NCI-H524 (cell line): Measurements from ENCODE around the gene PLCB4.
A peak's percentile ranks its signal among the peaks of the same experiment; 100 is the strongest.

Experiments used
- DNase-seq, 2 experiments: peaks; one replicate each; lab custom pipeline; 2025; lab: John Stamatoyannopoulos, UW

The PLCB4 gene

GRCh38 chr20:9179193-9179802, 110.4 kb downstream of the PLCB4 start:
- DNase-seq: peak in 1 of 2 experiments; percentile 25

DNA sequence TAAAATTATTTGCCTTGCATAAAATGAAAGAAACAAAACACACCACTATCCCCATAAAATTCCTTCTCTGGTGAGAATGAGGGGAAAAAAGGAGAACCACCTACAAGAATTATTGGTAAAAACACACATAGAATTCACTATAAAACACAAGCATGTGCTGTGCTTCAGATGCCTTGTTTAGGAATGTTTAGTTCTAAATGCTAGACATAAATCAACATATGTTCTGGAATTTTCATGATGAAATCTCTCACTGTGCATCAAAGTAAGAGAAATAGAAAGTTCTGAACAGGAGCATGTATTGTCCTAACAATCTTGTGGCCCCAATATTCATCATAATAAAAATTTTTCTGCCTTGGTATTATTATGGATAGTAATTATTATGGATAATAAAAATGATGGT, 111.0 kb downstream of the PLCB4 start:
- DNase-seq: no peak

GRCh38 chr20:9180481-9181257, 111.8 kb downstream of the PLCB4 start:
- peak; percentile 85 to 93 for DNase-seq

DNA sequence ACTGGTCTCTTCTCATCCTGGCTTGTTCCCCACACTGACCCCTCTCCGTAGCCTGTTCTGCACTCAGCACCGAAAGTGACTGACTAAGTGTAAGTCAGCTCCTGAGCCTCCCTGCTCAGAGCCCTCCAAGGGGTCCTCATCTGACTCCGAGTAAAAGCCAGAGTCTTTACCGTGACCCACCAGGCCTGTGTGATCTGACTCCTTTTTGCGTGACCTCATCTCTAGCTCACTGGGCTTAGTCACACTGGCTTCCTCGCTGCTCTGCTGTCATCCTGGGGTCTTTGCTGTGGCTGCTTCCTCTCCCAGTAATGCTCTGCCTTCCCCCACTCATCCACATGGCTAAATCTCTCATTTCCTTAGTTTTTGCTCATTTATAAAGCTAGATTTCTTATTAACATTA, 116.6 kb downstream of the PLCB4 start:
- no peak for DNase-seq

DNA sequence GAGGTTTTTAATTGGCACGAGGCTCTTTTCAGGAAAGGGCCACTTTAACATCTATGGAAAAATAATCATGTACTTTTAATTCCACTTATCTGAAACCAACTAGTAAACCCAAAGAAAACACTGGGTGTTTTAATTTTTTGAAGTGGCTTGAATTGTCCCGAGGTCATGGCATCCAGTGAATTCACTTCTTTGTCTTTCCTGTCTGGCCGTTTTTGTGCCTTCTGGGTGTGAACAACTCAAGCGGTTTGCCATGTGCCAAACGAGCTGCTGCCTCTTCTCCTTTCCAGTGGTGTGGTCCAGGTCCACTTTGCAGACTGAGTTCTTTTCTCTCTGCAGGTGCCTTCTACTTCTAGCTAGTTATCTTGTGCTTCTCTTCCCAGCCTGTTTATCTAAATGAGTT, 117.5 kb downstream of the PLCB4 start:
- DNase-seq: no peak

DNA sequence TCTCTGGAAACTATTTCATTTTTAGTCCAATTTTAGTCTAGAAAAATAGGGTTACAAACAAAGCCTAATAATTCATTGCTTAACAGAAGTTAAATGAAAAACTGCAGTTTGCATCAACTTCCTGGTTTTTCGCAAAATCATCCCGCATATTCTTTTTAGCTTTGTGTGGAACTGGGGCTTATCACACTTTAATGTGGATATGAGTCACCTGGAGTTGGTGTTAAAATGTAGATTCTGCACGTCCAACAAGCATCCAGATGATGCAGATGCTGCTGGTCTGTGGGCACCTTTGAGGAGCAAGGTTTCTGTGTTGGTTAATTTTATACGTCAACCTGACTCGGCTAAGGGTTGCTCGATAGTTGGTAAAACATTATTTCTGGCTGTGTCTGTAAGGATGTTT, 126.1 kb downstream of the PLCB4 start:
- no peak for DNase-seq

DNA sequence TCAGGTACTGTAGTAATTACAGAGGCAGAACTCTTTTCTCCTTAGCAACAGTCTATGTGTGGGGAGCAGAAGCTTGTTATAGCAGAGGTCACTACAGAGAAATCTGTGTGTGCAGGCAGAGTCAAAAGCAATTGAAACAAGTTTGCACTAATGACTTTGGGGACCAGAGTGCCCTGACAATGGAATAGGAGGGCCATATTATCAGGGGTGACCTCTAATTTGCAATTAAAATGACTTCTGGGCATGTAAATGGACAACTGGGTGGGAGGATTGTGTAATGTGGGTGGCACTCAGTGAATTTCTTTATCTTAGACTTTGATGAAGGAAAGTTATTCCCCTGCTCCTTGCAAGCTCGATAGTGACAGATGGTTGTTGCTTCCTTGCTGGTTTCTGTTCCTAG, 127.2 kb downstream of the PLCB4 start:
- DNase-seq: peak in 1 of 2 experiments; percentile 31

DNA sequence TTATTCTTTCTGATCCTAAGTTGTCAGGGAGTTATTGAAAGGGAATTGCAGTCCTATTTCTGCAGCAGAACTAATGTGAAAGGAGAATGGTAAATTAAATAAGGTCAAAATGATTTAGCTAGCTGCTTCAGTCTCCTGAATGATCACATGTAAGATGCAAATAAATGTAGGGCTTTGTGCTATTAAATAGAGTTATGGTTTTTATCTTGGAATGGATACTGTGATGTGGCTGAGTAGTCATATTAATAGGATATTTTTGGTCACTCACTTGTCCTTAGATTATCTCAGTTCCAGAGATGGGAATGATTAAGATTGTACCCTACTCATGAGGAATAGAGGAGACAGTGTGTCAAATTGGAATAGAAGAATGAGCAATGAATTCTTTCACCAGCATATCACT, 129.6 kb downstream of the PLCB4 start:
- no peak for DNase-seq

GRCh38 chr20:9200196-9200595, 131.3 kb downstream of the PLCB4 start:
- no peak for DNase-seq

DNA sequence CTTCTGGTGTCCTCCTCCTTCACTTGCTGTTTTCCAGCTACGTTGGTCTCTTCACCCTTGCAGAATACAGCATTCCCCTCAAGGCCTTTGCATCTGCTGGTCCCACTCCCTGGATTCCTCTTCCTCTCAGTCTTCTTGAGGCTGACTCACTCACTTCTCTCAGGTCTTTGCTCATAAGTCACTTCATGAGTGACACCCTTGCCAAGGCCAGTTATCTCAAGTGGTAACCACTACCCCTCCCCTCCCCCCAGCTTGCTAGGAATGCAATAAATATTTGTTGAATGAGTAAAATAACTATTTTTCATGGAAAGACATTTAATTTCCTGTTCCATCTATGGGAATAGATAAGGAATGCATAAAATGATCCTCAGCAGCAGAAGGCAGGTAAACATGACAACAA, 131.7 kb downstream of the PLCB4 start:
- DNase-seq: no peak

GRCh38 chr20:9202420-9203080, 133.7 kb downstream of the PLCB4 start:
- DNase-seq: no peak

DNA sequence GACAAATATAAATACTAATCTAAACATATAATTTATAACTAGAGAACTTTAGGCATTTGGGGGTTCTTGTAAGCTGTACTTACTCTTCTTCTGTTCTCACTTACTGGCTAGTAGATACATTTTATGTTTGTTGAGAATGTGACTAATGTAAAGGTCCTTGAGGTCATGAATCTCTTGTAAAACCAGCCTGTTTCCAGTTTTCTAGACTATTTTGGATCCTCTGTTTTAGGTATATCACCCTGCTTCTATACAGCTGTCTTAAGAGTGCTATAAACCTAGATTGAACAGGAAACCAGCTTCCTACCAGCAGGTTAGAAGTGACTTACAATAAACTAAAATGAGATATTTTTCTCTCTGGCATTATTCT, 134.2 kb downstream of the PLCB4 start:
- no peak for DNase-seq

DNA sequence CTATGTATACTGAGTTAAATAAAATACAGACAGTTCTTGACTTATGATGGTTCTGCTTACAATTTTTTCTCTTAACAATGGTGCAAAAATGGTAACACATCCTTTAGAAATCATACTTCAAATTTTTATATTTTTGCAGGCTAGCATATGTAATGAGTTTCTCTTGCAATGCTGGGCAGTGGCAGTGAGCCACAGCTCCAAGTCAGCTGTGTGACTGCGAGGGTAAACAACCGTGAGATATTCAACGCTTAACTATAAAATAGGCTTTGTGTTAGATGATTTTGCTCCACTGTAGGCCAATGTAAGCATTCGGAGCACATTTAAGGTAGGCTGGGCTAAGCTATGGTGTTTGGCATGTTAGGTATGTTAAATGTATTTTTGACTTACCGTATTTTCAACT, 136.1 kb downstream of the PLCB4 start:
- no peak for DNase-seq

GRCh38 chr20:9206486-9206885, 137.6 kb downstream of the PLCB4 start:
- DNase-seq: no peak

- DNase-seq: no peak
Observed at GRCh38 chr20:9207253-9207652, 138.4 kb downstream of the PLCB4 start.

DNA sequence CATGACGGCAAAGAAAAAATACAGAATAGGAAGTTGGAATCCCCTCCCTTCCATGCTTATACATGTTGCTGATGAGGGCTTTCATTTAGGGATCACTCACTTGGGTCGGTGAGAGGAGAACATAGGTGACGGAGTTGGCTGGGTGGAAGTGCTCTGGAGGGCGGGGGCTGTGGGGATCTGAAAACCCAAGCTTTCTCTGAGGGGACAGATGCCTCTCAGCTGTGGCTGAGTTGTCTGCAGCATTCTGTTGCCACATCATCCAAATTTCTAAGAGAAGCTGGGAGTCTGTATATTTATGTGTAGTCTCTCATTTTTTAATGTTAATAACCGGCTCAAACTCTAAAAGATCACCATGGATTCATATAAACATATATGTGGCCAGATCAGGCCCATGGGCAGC, 141.5 kb downstream of the PLCB4 start:
- DNase-seq: no peak

DNA sequence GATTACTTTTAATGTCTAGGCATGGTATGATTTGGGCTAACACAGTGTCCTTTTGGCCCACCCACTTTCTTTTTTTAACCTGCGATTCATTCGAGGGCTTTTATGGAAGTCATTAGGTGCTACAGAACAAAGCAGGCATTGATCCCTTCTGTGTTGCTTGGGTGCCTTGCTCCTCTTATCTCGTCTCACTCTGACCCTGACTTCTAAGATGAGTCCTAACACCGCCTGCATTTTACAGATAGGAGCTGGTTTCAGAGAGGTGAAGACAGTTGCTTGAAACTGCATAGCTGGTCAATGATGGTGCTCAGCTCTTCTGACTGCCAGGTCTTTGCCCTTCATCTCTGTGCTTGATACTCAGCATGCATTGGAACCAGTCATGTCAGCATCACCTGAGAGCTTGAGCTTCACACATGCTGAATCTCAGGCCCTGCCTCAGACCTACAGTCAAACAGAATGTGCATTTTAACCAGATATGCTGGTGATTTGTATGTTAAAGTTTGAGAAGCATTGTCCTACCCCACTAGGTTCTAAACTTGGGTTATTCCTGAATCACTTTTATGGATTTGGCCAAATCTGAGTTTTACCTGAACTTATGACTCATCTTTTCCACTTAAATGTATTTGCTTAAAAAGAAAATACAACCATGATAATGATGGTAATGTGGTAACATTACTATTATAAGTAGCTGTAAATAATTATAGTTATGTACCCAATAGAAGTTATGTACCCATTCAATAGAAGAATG, 142.3 kb downstream of the PLCB4 start:
- DNase-seq: no peak

DNA sequence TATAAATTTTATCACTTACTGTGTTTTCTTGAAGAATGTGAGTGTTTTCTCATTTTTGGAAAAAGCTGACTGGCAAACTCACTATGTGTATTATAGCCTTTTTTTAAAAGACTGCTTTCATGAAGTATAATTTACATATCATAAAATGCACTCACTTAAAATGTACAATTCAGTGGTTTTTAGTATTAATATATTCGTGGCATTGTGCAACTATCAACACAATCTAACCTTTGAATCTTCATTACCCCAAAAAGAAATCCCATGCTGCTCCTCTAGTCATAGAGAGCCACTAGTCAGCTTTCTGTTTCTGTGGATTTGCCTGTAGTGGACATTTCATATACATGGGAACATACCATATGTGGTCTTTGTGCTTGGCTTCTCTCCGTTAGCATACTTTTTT, 143.8 kb downstream of the PLCB4 start:
- no peak for DNase-seq

DNA sequence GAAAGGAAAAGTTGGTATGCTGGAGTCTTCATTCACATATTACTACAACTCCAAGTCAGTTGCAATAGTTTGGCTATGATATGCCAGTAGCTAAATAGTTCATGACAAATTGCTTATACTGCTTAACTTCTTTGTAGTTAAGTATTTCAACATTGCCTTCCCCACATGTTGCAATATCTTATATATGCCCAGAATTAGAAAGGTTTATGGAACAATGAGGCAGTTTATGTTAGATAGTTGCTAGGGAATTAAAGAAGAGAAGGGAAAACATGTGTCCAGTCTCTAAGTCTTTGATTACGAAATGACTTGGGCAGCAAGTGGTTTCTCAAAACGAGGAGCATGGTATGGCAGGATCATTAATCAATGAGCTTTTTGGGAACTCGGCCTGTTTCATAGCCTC, 145.8 kb downstream of the PLCB4 start:
- no peak for DNase-seq

DNA sequence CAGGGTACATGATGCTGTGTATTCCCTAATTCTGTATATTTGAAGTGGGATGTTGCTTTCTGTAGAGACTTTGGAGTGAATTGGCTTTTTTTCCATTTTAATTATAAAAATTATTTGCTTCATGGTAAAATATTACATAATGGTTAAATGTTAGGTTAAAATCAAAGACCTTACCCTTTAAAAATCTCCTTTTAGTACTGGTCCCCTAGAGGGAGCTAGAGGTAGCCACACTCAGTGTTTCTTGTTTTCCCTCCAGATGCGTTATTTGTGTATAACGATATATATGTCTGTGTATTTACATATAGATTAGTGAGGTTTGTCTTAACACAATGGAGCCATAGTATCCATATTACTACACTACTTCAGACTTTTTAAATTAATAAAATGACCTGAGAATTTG, 146.7 kb downstream of the PLCB4 start:
- peak in 1 of 2 experiments; percentile 33 for DNase-seq

- no peak for DNase-seq
Observed at GRCh38 chr20:9218531-9218961, 149.7 kb downstream of the PLCB4 start.

DNA sequence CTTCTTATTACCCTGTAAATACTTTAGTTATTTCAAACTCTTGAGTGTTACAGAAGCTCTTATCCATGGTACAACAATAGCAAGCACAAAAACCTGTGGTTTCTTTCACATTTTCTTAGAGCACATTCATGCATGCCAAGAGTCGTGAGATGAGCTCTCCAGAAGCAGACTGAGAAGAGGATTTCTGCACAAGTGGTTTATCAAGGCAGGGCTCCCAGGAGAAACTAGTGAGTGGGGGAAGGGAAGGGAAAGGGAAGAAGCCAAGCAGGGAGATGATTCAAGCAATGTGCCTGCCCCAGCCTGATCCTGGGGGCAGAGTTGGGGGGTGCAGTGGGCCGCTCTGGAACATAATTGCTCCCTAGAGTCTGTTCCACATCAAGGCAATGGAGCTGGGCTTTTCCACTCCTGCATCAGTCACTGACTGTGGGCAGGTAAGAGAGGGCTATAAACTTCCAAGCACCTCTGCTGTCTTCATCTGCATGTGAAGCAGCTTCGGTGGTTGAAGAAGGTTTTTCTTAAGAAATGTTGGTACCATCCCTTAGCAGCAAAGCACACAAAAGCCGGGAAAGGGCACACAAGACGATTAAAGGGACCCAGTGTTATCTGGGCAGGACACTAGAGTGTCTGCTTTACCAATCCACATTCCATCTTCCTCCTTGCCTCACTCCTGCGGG, 152.1 kb downstream of the PLCB4 start:
- peak in 1 of 2 experiments; percentile 15 for DNase-seq
